ENCODE measurements around the gene ABCD1. TPM values are rescaled to one million over a fixed set of nuclear protein-coding genes. Genes with fewer than 3 reads are reported as not detected.
A peak's percentile ranks its signal among the peaks of the same experiment; 100 is the strongest.

The ABCD1 gene
- total RNA-seq, 1 donor from 2014 or later, result 18.3 TPM

DNA sequence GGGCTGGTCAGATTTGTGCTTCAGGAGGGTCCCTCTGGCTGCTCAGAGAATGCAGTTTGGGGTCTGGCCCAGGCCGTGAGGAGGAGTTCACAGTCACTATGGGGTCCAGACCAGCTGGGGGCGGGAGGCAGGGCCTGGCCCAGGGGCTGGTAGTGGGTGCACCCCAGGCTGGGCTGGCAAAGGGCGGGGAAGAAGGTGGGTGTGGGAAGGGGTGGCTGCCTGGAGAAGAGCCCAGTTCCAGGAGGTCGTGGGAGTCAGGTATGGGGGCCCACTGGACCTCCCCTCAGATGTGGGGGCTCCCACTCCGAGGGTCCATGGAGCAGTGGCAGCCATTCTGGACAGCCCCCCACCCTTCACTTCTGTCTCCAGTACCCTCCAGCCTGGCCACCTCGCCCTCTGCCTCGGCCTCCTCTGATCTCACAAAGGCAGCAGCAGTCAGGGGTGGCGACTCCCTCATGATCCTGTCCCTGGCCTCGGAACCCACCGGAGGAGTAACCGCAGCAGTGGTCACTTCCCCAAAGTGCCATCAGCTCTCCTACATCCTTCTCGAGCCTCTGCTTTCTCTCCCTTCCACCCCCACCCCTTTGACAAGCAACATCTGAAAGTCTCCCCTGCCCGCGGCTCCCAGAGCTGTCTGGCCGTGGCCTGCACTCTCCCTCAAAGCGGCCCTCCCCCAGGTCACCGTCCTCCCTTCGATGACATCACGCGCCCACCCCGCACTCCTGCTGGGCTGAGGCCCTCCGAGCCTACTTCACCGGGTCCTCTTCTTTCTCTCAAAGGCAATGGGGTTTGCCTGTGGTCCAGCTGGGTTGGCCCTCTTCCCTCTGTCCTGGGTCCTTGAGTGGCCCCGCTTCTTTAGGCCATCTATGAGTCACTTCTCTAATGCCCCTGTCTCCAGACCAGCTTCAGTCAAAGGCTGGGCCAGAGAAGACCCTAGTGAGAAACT is 38.6 kb upstream of the ABCD1 start:
- peaks cover 7% of the 10 kb centered on the region for H3K9me3 Mint-ChIP-seq
- H3K27me3 Mint-ChIP-seq (ENCODE audit: low read depth), result no peaks in the 10 kb centered on the region
- H3K4me1 Mint-ChIP-seq, result peaks cover 12% of the 10 kb centered on the region
- H3K4me3 Mint-ChIP-seq, result peak overlapping the region; percentile 51
- TF ChIP-seq, protein P1, sequence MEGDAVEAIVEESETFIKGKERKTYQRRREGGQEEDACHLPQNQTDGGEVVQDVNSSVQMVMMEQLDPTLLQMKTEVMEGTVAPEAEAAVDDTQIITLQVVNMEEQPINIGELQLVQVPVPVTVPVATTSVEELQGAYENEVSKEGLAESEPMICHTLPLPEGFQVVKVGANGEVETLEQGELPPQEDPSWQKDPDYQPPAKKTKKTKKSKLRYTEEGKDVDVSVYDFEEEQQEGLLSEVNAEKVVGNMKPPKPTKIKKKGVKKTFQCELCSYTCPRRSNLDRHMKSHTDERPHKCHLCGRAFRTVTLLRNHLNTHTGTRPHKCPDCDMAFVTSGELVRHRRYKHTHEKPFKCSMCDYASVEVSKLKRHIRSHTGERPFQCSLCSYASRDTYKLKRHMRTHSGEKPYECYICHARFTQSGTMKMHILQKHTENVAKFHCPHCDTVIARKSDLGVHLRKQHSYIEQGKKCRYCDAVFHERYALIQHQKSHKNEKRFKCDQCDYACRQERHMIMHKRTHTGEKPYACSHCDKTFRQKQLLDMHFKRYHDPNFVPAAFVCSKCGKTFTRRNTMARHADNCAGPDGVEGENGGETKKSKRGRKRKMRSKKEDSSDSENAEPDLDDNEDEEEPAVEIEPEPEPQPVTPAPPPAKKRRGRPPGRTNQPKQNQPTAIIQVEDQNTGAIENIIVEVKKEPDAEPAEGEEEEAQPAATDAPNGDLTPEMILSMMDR (IDR thresholded peaks at IDR 0.05; ENCODE audit: unreplicated experiment), result no peak
- H3K27ac Mint-ChIP-seq, result peak overlapping the region; percentile 82
- peaks cover 2% of the 10 kb centered on the region for H3K36me3 Mint-ChIP-seq
- DNase-seq (ENCODE audit: low spot score in 2 of 2, unreplicated experiment in 2 of 2), result no peak

DNA sequence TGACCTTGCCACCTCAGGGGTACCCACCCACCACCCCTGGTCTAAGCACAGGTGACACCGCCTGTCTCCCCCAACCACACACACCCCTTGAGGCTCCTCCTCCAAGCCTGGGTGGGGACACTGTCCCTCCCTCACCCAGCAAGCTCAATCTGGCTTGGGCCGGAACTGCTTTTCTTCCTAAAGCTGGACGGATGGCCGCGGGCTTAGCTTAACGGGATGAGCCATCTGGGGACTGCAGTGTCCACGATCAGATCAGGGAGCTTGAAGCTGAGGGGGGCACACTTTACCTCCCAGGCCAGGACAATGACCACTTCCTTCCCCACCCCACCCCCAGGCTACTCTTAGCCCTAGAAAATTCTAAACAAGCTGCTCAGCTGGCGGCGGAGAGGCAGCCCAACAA is 37.9 kb upstream of the ABCD1 start:
- peaks cover 2% of the 10 kb centered on the region for H3K36me3 Mint-ChIP-seq
- DNase-seq (ENCODE audit: low spot score in 2 of 2, unreplicated experiment in 2 of 2), result no peak
- H3K27ac Mint-ChIP-seq, result peak overlapping the region; percentile 82
- peak overlapping the region; percentile 51 for H3K4me3 Mint-ChIP-seq
- no peaks in the 10 kb centered on the region for H3K27me3 Mint-ChIP-seq (ENCODE audit: low read depth)
- TF ChIP-seq, protein P1 (IDR thresholded peaks at IDR 0.05; ENCODE audit: unreplicated experiment), result no peak
- peaks cover 7% of the 10 kb centered on the region for H3K9me3 Mint-ChIP-seq
- peaks cover 12% of the 10 kb centered on the region for H3K4me1 Mint-ChIP-seq

DNA sequence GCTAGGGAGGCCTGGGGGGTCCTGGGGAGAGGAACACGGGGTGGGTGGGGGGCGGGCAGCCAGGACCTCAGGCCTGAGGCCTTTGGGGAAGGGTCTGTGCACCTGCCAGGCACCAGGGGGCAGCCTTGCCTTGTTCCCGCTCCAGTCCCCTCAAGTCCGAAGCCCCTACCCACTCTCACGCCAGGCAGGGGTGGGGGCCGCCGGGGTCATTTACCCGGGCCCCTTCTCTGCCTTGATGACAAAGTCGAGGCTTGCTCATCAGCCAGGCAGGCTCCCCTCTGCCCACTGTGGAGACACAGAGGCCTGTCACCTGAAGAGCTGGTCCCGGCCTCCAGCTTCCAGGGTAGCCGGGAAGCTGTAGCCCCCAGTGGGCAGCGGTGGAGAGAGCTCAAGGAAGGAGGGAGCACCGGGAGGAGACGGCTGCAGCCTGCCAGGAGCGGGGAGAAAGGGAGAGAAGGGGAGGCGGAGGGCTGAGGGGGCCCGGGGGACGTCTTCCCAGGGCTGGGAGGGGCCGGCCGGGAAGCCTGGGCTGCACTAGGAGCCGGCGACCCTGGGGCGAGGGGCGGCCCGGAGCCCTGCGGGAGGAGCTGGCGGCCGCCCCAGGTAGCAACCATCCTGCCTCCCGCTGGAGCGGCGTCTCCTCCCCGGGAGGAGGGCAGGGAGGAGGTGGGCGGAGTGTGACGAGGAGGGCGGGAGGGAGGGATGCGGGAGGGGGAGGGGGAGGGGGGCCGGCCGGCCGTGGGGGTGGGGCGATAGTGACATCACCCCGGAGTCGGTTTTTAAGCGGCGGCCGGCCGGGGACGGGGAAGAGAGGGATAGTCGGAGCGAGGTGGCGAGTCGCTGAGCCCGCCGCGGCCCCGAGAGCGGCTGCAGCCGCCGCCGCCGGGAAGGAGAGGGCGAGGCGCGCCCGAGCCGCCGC is 37.3 kb upstream of the ABCD1 start, which contains the start of gene SLC6A8:
SLC6A8 (plus strand) TSS at position 806 of the 919 bp plus-strand sequence. CDS start 649 bp downstream, outside the sequence.
- peak; percentile 52 to 65 for DNase-seq (ENCODE audit: low spot score in 2 of 2, unreplicated experiment in 2 of 2)
- Mint-ChIP-seq H3K4me1 (peaks cover 12% of the 10 kb centered on the region), H3K9me3 (peaks cover 7% of the 10 kb centered on the region), H3K4me3 (peak within 1 kb of the TSS; percentile 65), H3K27ac (peak within 1 kb of the TSS; percentile 82), H3K27me3 (ENCODE audit: low read depth) (no peaks in the 10 kb centered on the region), H3K36me3 (peaks cover 2% of the 10 kb centered on the region)
- TF ChIP-seq, protein P1 (IDR thresholded peaks at IDR 0.05; ENCODE audit: unreplicated experiment), result no peak

DNA sequence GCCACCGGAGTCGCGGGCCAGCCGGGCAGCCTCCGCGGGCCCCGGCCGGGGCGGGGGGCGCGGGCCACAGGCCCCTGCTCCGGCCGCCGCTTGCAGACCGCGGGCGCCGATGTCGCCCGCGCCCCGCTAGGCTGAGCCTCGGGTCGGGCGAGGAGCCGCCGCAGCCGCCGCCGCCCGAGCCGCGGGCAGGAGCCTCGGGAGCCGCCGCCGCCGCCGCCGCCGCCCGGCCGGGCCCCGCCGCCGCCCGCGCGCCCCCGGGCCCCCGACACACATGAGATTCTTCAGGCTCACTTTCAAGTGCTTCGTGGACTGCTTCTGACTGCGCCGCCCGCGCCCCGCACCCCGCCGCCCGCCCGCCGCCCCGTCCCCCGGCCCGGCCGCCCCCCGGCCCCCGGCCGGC is 36.6 kb upstream of the ABCD1 start:
- TF ChIP-seq, protein P1 (IDR thresholded peaks at IDR 0.05; ENCODE audit: unreplicated experiment), result no peak
- no peak overlapping the region for H3K27ac Mint-ChIP-seq
- no peak overlapping the region for H3K4me3 Mint-ChIP-seq
- H3K9me3 Mint-ChIP-seq, result peaks cover 3% of the 10 kb centered on the region
- H3K36me3 Mint-ChIP-seq, result peaks cover 2% of the 10 kb centered on the region
- H3K4me1 Mint-ChIP-seq, result peaks cover 13% of the 10 kb centered on the region
- DNase-seq (ENCODE audit: low spot score in 2 of 2, unreplicated experiment in 2 of 2), result no peak
- no peaks in the 10 kb centered on the region for H3K27me3 Mint-ChIP-seq (ENCODE audit: low read depth)

DNA sequence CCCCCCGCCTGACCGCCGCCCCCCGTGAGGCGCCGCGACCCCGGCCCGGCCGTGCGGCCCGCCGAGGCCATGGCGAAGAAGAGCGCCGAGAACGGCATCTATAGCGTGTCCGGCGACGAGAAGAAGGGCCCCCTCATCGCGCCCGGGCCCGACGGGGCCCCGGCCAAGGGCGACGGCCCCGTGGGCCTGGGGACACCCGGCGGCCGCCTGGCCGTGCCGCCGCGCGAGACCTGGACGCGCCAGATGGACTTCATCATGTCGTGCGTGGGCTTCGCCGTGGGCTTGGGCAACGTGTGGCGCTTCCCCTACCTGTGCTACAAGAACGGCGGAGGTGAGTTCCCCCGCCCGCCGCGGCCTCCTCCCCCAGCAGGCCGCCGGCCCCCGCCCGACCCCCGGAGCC is 36.1 kb upstream of the ABCD1 start:
- H3K9me3 Mint-ChIP-seq, result peaks cover 3% of the 10 kb centered on the region
- H3K27me3 Mint-ChIP-seq (ENCODE audit: low read depth), result no peaks in the 10 kb centered on the region
- peaks cover 13% of the 10 kb centered on the region for H3K4me1 Mint-ChIP-seq
- H3K4me3 Mint-ChIP-seq, result no peak overlapping the region
- TF ChIP-seq, protein P1 (IDR thresholded peaks at IDR 0.05; ENCODE audit: unreplicated experiment), result no peak
- peaks cover 2% of the 10 kb centered on the region for H3K36me3 Mint-ChIP-seq
- no peak for DNase-seq (ENCODE audit: low spot score in 2 of 2, unreplicated experiment in 2 of 2)
- H3K27ac Mint-ChIP-seq, result no peak overlapping the region

Data from mesothelial cell of epicardium (in vitro differentiated cells).